ENCODE results near the gene AOC3. TPM values are rescaled to one million over a fixed set of nuclear protein-coding genes. Genes with fewer than 3 reads are reported as not detected.

The AOC3 gene
- total and polyA plus RNA-seq, 2 of the 13 experiments (the other 11 are each of a cell fraction or from before 2014, with no cell fraction given) = 8.7 to 51.7 TPM

DNA sequence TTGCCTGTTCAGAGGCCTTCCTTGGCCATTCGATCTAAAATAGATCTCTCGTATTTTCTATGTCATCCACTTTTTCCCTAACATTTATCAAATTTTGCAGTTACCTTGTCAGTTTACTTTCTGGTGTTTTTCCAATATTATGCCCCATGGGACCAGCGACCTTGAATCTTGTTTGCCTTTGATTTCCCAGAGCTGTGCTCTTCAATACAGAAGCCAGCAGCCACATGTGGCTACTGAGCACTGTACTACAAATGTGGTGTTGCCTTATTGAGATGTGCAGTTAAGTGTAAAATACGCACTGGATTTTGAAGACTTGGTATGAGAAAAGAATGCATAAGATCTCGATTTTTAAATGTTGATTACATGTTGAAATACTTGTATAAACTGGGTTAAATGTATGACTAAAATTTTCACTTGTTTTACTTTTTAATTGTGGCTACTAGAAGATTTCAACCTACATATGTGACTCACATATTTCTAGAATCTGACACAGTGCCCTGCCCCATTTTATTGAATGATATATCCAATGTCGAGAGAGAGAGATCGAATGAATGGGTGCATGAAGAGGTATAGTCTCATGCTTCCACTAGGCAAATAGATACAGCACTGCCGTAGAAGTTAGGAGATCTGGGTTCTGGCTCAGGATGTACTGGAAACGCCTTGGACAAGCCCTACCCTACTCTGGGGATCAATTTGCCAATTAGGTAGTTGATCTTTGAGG, 18.6 kb upstream of the AOC3 start (continued):
- TF ChIP-seq, protein P1, sequence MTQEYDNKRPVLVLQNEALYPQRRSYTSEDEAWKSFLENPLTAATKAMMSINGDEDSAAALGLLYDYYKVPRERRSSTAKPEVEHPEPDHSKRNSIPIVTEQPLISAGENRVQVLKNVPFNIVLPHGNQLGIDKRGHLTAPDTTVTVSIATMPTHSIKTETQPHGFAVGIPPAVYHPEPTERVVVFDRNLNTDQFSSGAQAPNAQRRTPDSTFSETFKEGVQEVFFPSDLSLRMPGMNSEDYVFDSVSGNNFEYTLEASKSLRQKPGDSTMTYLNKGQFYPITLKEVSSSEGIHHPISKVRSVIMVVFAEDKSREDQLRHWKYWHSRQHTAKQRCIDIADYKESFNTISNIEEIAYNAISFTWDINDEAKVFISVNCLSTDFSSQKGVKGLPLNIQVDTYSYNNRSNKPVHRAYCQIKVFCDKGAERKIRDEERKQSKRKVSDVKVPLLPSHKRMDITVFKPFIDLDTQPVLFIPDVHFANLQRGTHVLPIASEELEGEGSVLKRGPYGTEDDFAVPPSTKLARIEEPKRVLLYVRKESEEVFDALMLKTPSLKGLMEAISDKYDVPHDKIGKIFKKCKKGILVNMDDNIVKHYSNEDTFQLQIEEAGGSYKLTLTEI (CRISPR knock-in tag; conservative IDR thresholded peaks at IDR 0.05) = no peak
- TF ChIP-seq SNAPC2 (CRISPR knock-in tag; IDR thresholded peaks at IDR 0.05) (peak; percentile 65; the same call in 1 of the 2 replicates), KDM3A (CRISPR knock-in tag; IDR thresholded peaks at IDR 0.05; ENCODE audit: low read depth) (no peak), REXO4 (CRISPR knock-in tag; IDR thresholded peaks at IDR 0.05; ENCODE audit: borderline replicate concordance) (no peak), ISX (CRISPR knock-in tag; conservative IDR thresholded peaks at IDR 0.05) (no peak), ZNF790 (CRISPR knock-in tag; IDR thresholded peaks at IDR 0.05; ENCODE audit: borderline replicate concordance) (no peak), HOXD1 (CRISPR knock-in tag; IDR thresholded peaks at IDR 0.05) (no peak), SP5 (CRISPR knock-in tag; IDR thresholded peaks at IDR 0.05; ENCODE audit: borderline replicate concordance, low read depth) (no peak), ZNF441 (CRISPR knock-in tag; IDR thresholded peaks at IDR 0.05; ENCODE audit: borderline replicate concordance) (no peak), ZNF724P (CRISPR knock-in tag; IDR thresholded peaks at IDR 0.05; ENCODE audit: borderline replicate concordance) (no peak), MED1 (CRISPR knock-in tag; IDR thresholded peaks at IDR 0.05) (peak; percentile 70), ZNF746 (CRISPR knock-in tag; IDR thresholded peaks at IDR 0.05) (no peak), ZNF891 (CRISPR knock-in tag; IDR thresholded peaks at IDR 0.05) (no peak), HOXA9 (CRISPR knock-in tag; IDR thresholded peaks at IDR 0.05; ENCODE audit: borderline replicate concordance) (no peak), ZNF205 (CRISPR knock-in tag; IDR thresholded peaks at IDR 0.05) (no peak), CBX1 (IDR thresholded peaks at IDR 0.05; ENCODE audit: low read depth) (no peak)
- TF ChIP-seq, protein P2, sequence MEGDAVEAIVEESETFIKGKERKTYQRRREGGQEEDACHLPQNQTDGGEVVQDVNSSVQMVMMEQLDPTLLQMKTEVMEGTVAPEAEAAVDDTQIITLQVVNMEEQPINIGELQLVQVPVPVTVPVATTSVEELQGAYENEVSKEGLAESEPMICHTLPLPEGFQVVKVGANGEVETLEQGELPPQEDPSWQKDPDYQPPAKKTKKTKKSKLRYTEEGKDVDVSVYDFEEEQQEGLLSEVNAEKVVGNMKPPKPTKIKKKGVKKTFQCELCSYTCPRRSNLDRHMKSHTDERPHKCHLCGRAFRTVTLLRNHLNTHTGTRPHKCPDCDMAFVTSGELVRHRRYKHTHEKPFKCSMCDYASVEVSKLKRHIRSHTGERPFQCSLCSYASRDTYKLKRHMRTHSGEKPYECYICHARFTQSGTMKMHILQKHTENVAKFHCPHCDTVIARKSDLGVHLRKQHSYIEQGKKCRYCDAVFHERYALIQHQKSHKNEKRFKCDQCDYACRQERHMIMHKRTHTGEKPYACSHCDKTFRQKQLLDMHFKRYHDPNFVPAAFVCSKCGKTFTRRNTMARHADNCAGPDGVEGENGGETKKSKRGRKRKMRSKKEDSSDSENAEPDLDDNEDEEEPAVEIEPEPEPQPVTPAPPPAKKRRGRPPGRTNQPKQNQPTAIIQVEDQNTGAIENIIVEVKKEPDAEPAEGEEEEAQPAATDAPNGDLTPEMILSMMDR (CRISPR knock-in tag; IDR thresholded peaks at IDR 0.05) = no peak
- TF ChIP-seq, protein P3, sequence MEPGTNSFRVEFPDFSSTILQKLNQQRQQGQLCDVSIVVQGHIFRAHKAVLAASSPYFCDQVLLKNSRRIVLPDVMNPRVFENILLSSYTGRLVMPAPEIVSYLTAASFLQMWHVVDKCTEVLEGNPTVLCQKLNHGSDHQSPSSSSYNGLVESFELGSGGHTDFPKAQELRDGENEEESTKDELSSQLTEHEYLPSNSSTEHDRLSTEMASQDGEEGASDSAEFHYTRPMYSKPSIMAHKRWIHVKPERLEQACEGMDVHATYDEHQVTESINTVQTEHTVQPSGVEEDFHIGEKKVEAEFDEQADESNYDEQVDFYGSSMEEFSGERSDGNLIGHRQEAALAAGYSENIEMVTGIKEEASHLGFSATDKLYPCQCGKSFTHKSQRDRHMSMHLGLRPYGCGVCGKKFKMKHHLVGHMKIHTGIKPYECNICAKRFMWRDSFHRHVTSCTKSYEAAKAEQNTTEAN (CRISPR knock-in tag; conservative IDR thresholded peaks at IDR 0.05) = no peak
- TF ChIP-seq, protein P4, sequence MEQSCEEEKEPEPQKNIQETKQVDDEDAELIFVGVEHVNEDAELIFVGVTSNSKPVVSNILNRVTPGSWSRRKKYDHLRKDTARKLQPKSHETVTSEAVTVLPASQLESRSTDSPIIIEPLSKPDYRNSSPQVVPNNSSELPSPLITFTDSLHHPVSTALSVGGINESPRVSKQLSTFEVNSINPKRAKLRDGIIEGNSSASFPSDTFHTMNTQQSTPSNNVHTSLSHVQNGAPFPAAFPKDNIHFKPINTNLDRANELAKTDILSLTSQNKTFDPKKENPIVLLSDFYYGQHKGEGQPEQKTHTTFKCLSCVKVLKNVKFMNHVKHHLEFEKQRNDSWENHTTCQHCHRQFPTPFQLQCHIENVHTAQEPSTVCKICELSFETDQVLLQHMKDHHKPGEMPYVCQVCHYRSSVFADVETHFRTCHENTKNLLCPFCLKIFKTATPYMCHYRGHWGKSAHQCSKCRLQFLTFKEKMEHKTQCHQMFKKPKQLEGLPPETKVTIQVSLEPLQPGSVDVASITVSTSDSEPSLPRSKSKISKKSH (CRISPR knock-in tag; IDR thresholded peaks at IDR 0.05; ENCODE audit: borderline replicate concordance) = no peak
- TF ChIP-seq, protein P5, sequence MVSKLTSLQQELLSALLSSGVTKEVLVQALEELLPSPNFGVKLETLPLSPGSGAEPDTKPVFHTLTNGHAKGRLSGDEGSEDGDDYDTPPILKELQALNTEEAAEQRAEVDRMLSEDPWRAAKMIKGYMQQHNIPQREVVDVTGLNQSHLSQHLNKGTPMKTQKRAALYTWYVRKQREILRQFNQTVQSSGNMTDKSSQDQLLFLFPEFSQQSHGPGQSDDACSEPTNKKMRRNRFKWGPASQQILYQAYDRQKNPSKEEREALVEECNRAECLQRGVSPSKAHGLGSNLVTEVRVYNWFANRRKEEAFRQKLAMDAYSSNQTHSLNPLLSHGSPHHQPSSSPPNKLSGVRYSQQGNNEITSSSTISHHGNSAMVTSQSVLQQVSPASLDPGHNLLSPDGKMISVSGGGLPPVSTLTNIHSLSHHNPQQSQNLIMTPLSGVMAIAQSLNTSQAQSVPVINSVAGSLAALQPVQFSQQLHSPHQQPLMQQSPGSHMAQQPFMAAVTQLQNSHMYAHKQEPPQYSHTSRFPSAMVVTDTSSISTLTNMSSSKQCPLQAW (CRISPR knock-in tag; IDR thresholded peaks at IDR 0.05) = no peak
- TF ChIP-seq, protein P6, sequence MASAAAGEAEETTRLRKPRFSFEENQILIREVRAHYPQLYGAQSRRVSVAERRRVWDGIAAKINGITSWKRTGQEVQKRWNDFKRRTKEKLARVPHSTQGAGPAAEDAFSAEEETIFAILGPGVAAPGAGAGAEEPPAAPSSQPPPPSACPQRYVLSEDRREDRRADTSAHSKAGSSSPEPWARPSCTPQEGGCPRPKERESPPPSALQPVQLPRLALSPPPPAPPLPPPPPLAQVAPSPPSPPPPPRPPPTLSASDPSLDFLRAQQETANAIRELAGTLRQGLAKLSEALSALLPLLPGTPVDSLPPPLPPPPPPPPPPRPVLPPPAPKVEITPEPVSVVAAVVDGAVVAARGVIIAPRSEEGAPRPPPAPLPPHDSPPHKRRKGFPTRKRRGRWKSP (CRISPR knock-in tag; IDR thresholded peaks at IDR 0.05) = no peak; the same call in 1 of the 2 replicates

Measured in HepG2 (cell line).